T-helper 9 cell (primary cell): ENCODE results near the gene ABCC6.

Experiments used
- DNase-seq: peaks from one replicate; pipeline ENCODE4 v3.0.0-alpha.2; 2020

Gene ABCC6

GRCh38 chr16:16139061-16139460 is 84.2 kb downstream of the ABCC6 start:
- DNase-seq, result no peak

GRCh38 chr16:16138034-16138635 is 85.2 kb downstream of the ABCC6 start:
- DNase-seq, result no peak

- no peak for DNase-seq
These were observed 86.2 kb downstream of the ABCC6 start for GRCh38 chr16:16137110-16137509.

- DNase-seq, result no peak
These were observed 86.7 kb downstream of the ABCC6 start for GRCh38 chr16:16136588-16136987.

- DNase-seq, result no peak
These were observed 89.2 kb downstream of the ABCC6 start for GRCh38 chr16:16133943-16134604.

GRCh38 chr16:16131659-16132058 is 91.6 kb downstream of the ABCC6 start:
- no peak for DNase-seq

GRCh38 chr16:16131204-16131603 is 92.1 kb downstream of the ABCC6 start:
- no peak for DNase-seq

- DNase-seq, result peak; percentile 54
These were observed 95.7 kb downstream of the ABCC6 start for GRCh38 chr16:16127469-16128116.

GRCh38 chr16:16126896-16127295 is 96.4 kb downstream of the ABCC6 start:
- DNase-seq, result no peak

GRCh38 chr16:16124974-16125373 is 98.3 kb downstream of the ABCC6 start:
- no peak for DNase-seq

GRCh38 chr16:16124438-16124837 is 98.9 kb downstream of the ABCC6 start:
- no peak for DNase-seq

GRCh38 chr16:16122264-16122663 is 101.0 kb downstream of the ABCC6 start:
- no peak for DNase-seq

- no peak for DNase-seq
These were observed 102.0 kb downstream of the ABCC6 start for GRCh38 chr16:16121185-16121727.

GRCh38 chr16:16120382-16121184 is 102.7 kb downstream of the ABCC6 start:
- DNase-seq, result no peak

- DNase-seq, result no peak
These were observed 103.3 kb downstream of the ABCC6 start for GRCh38 chr16:16120044-16120381.

GRCh38 chr16:16118337-16118736 is 105.0 kb downstream of the ABCC6 start:
- DNase-seq, result no peak

GRCh38 chr16:16116841-16117240 is 106.5 kb downstream of the ABCC6 start:
- no peak for DNase-seq

GRCh38 chr16:16113076-16113475 is 110.2 kb downstream of the ABCC6 start:
- DNase-seq, result no peak

- DNase-seq, result no peak
These were observed 110.7 kb downstream of the ABCC6 start for GRCh38 chr16:16112450-16113053.

- no peak for DNase-seq
These were observed 111.7 kb downstream of the ABCC6 start for GRCh38 chr16:16111639-16112038.

- no peak for DNase-seq
These were observed 113.2 kb downstream of the ABCC6 start for GRCh38 chr16:16110111-16110490.

- DNase-seq, result no peak
These were observed 113.7 kb downstream of the ABCC6 start for GRCh38 chr16:16109453-16110110.
